SK-N-SH (cell line): Measurements from ENCODE around the gene SLC30A10. TPM values are rescaled to one million over a fixed set of nuclear protein-coding genes. Genes with fewer than 3 reads are reported as not detected.

Experiments
- CTCF ChIA-PET: fragments of 300-600, 350-600 bp; formaldehyde crosslinking; extraction: SDS; loops from one replicate; lab custom pipeline; 2021; lab: Yijun Ruan, JAX
- POLR2A ChIA-PET: fragments of 350-600 bp; sonication (Branson Sonifier 250); formaldehyde crosslinking; extraction: SDS; loops from one replicate; lab custom pipeline; 2020; ENCODE audit warnings: antibody characterized with exemption, inconsistent platforms; lab: Yijun Ruan, JAX
- DNase-seq: peaks from one replicate; pipeline ENCODE4 v3.0.0; 2012
- H2AFZ ChIP-seq: fragments of 200-600 bp; sonication (generic); 2 replicates; pipeline ENCODE4 v1.8.1; 2016; ENCODE audit warnings: antibody characterized with exemption, mild to moderate bottlenecking, low read depth
- H3F3A ChIP-seq: fragments of 200-600 bp; sonication (generic); replicated peaks from 2 replicates; pipeline ENCODE3; 2016; ENCODE audit warnings: antibody characterized with exemption, mild to moderate bottlenecking; ENCODE audit not compliant: insufficient read depth
- H3K27ac ChIP-seq, 2 experiments: fragments of 200-500 bp in 1 of 2; fragments of 200-600 bp in 1 of 2; sonication (Bioruptor generic) in 1 of 2; sonication (generic), shearing (Covaris generic) in 1 of 2; 2 replicates each; pipeline versions ENCODE4 v1.5.1 to v1.6.1; 2014 to 2016; ENCODE audit warnings: low read depth in 2 of 2, inconsistent platforms in 1 of 2, low read length in 1 of 2, mild to moderate bottlenecking in 1 of 2, mixed read lengths in 1 of 2
- H3K27me3 ChIP-seq: fragments of 200-600 bp; sonication (generic), shearing (Covaris generic); 2 replicates; pipeline ENCODE4 v1.6.1; 2016; ENCODE audit warnings: mixed run types; ENCODE audit not compliant: insufficient read depth
- H3K36me3 ChIP-seq, 2 experiments: fragments of 200-500 bp in 1 of 2; fragments of 200-600 bp in 1 of 2; sonication (Bioruptor generic) in 1 of 2; sonication (generic) in 1 of 2; replicated peaks in 1 of 2; 2 replicates each; pipeline versions ENCODE3 to v1.5.1; 2014 to 2016; ENCODE audit warnings: low read length in 1 of 2, mild to moderate bottlenecking in 1 of 2; ENCODE audit not compliant: insufficient read depth in 2 of 2, control insufficient read depth in 1 of 2
- H3K4me1 ChIP-seq, 2 experiments: fragments of 200-500 bp in 1 of 2; fragments of 200-600 bp in 1 of 2; sonication (Bioruptor generic) in 1 of 2; sonication (generic), shearing (Covaris generic) in 1 of 2; 2 replicates each; pipeline versions ENCODE4 v1.5.1 to v1.6.1; 2014 to 2016; ENCODE audit warnings: low read depth in 1 of 2, low read length in 1 of 2, mixed run types in 1 of 2; ENCODE audit not compliant: insufficient read depth in 2 of 2, control insufficient read depth in 1 of 2
- H3K4me2 ChIP-seq: fragments of 200-600 bp; sonication (generic), shearing (Covaris generic); 2 replicates; pipeline ENCODE4 v1.6.1; 2017; ENCODE audit warnings: mixed run types
- H3K4me3 ChIP-seq, 2 experiments: fragments of 200-500 bp in 1 of 2; fragments of 200-600 bp in 1 of 2; sonication (Bioruptor generic) in 1 of 2; sonication (generic), shearing (Covaris generic) in 1 of 2; 2 replicates each; pipeline versions ENCODE4 v1.5.1 to v1.8.1; 2014 to 2016; ENCODE audit warnings: low read depth in 2 of 2, inconsistent platforms in 1 of 2, low read length in 1 of 2, mild to moderate bottlenecking in 1 of 2, mixed read lengths in 1 of 2, moderate library complexity in 1 of 2
- H3K79me2 ChIP-seq: fragments of 200-600 bp; sonication (generic); 2 replicates; pipeline ENCODE4 v1.8.1; 2017; ENCODE audit warnings: mild to moderate bottlenecking; ENCODE audit not compliant: insufficient read depth
- H3K9ac ChIP-seq: fragments of 200-600 bp; sonication (generic); 2 replicates; pipeline ENCODE4 v1.6.1; 2017; ENCODE audit warnings: mixed run types
- H3K9me2 ChIP-seq: fragments of 200-600 bp; sonication (generic); 2 replicates; pipeline ENCODE4 v1.6.1; 2017; ENCODE audit warnings: mixed run types
- H3K9me3 ChIP-seq: fragments of 200-600 bp; sonication (generic); 2 replicates; pipeline ENCODE4 v1.6.1; 2017; ENCODE audit warnings: mixed run types, mild to moderate bottlenecking, moderate library complexity
- H4K20me1 ChIP-seq: fragments of 200-600 bp; sonication (generic); 2 replicates; pipeline ENCODE4 v1.6.1; 2017; ENCODE audit warnings: mild to moderate bottlenecking, mixed run types; ENCODE audit not compliant: insufficient read depth
- CTCF ChIP-seq: fragments of 200-600 bp; sonication (generic); IDR thresholded peaks from 2 replicates; pipeline ENCODE4 v1.6.1; 2017; ENCODE audit warnings: antibody characterized with exemption, mild to moderate bottlenecking, moderate library complexity
- ELF1 ChIP-seq: IDR thresholded peaks from 2 replicates; pipeline ENCODE4 v1.4.0; 2012
- EP300 ChIP-seq, 2 experiments: IDR thresholded peaks; 2 replicates each; pipeline versions ENCODE4 v1.4.0 to v1.6.1; 2012; ENCODE audit warnings: borderline replicate concordance in 1 of 2, low read depth in 1 of 2, low read length in 1 of 2
- EZH2phosphoT487 ChIP-seq: fragments of 200-600 bp; sonication (generic); IDR thresholded peaks from 2 replicates; pipeline ENCODE4 v1.6.1; 2017; ENCODE audit warnings: low read depth, mixed run types, mild to moderate bottlenecking, antibody characterized with exemption, moderate library complexity, borderline replicate concordance
- GABPA ChIP-seq: IDR thresholded peaks from 2 replicates; pipeline ENCODE4 v1.4.0; 2012; ENCODE audit warnings: low read depth, mild to moderate bottlenecking
- IRF3 ChIP-seq: fragments of 150-350 bp; IDR thresholded peaks from 2 replicates; pipeline ENCODE4 v1.6.1; 2016; ENCODE audit warnings: mild to moderate bottlenecking, low read depth, low read length
- MAX ChIP-seq: IDR thresholded peaks from 2 replicates; pipeline ENCODE4 v1.4.0; 2012; ENCODE audit warnings: low read depth
- NRF1 ChIP-seq: IDR thresholded peaks from 2 replicates; pipeline ENCODE4 v1.6.1; 2012; ENCODE audit warnings: low read depth, mild to moderate bottlenecking, low read length
- PBX3 ChIP-seq: IDR thresholded peaks from 2 replicates; pipeline ENCODE4; 2012
- RAD21 ChIP-seq: IDR thresholded peaks from 2 replicates; pipeline ENCODE4 v1.6.1; 2012; ENCODE audit warnings: mild to moderate bottlenecking, low read length
- TAF1 ChIP-seq: IDR thresholded peaks from 2 replicates; pipeline ENCODE4 v1.6.1; 2012; ENCODE audit warnings: low read depth, mild to moderate bottlenecking, low read length, moderate library complexity, borderline replicate concordance
- TEAD4 ChIP-seq: IDR thresholded peaks from 2 replicates; pipeline ENCODE4 v1.4.0; 2012; ENCODE audit warnings: mild to moderate bottlenecking, borderline replicate concordance; ENCODE audit not compliant: insufficient read depth
- USF1 ChIP-seq: IDR thresholded peaks from 2 replicates; pipeline ENCODE4 v1.4.0; 2012; ENCODE audit warnings: low read depth, borderline replicate concordance
- YY1 ChIP-seq: IDR thresholded peaks from 2 replicates; pipeline ENCODE4 v1.4.0; 2012; ENCODE audit warnings: low read depth, mild to moderate bottlenecking
- WGBS: methylation state at CpG from one replicate; pipeline ENCODE4 v1.1.6; 2017; ENCODE audit warnings: low lambda C conversion rate; 5-methylcytosine and 5-hydroxymethylcytosine counted together
- polyA plus RNA-seq, 3 experiments: library from polyadenylated mRNA; depleted of rRNA; stranded (reverse); fragments of >200 nt; gene quantifications; 2 replicates each; pipeline ENCODE4 v1.2.3, GENCODE V29; 2012

Gene SLC30A10
- polyA plus RNA-seq, 1 of the 3 experiments (the other 2 are of a cell fraction): 0.02 TPM

- Histone ChIP-seq H3K27me3 (no peaks in the 10 kb centered on the region; the same call in 1 of the 2 replicates), H3K36me3 (no peaks in the 10 kb centered on the region), H3K4me3 (no peak overlapping the region), H3K4me1 (no peaks in the 10 kb centered on the region), H3K9me2 (no peaks in the 10 kb centered on the region), H3K79me2 (no peaks in the 10 kb centered on the region), H3K4me2 (no peak overlapping the region), H4K20me1 (no peaks in the 10 kb centered on the region), H3K9me3 (no peaks in the 10 kb centered on the region), H3F3A (no peaks in the 10 kb centered on the region), H3K27ac (no peak overlapping the region), H2AFZ (no peak overlapping the region), H3K9ac (no peak overlapping the region)
- no peak for TF ChIP-seq USF1
- no peak for TF ChIP-seq TAF1
- TF ChIP-seq CTCF: no peak
- no peak for TF ChIP-seq GABPA
- no peak for TF ChIP-seq RAD21
- TF ChIP-seq IRF3: no peak
- TF ChIP-seq PBX3: no peak
- no peak for TF ChIP-seq EZH2phosphoT487
- TF ChIP-seq ELF1: no peak
- no peak for TF ChIP-seq EP300 (IDR thresholded peaks at IDR 0.05; ENCODE audit: borderline replicate concordance in 1 of 2, low read depth in 1 of 2, low read length in 1 of 2)
- TF ChIP-seq NRF1: no peak
- no peak for TF ChIP-seq MAX
- TF ChIP-seq TEAD4: no peak
- TF ChIP-seq YY1: no peak
- POLR2A ChIA-PET: no interaction called here
- CTCF ChIA-PET: no interaction called here
- no peak for DNase-seq
- WGBS: 79% methylated on average over 1 of the region's 1 CpG
These were observed 12.1 kb downstream of the SLC30A10 start for GRCh38 chr1:219916257-219916656.
